ENCODE measurements around the gene GRB7. TPM values are rescaled to one million over a fixed set of nuclear protein-coding genes. Genes with fewer than 3 reads are reported as not detected.

GRB7 gene
- total and polyA plus RNA-seq, 2 experiments from 2014 or later, result 22.8 to 29.4 TPM

- peaks cover 54% of the 10 kb centered on the region for H4K20me1 ChIP-seq (ENCODE audit: insufficient read depth, poor library complexity, severe bottlenecking)
- peak overlapping the region; percentile 88 for H3K4me3 ChIP-seq
- TF ChIP-seq, protein P1, sequence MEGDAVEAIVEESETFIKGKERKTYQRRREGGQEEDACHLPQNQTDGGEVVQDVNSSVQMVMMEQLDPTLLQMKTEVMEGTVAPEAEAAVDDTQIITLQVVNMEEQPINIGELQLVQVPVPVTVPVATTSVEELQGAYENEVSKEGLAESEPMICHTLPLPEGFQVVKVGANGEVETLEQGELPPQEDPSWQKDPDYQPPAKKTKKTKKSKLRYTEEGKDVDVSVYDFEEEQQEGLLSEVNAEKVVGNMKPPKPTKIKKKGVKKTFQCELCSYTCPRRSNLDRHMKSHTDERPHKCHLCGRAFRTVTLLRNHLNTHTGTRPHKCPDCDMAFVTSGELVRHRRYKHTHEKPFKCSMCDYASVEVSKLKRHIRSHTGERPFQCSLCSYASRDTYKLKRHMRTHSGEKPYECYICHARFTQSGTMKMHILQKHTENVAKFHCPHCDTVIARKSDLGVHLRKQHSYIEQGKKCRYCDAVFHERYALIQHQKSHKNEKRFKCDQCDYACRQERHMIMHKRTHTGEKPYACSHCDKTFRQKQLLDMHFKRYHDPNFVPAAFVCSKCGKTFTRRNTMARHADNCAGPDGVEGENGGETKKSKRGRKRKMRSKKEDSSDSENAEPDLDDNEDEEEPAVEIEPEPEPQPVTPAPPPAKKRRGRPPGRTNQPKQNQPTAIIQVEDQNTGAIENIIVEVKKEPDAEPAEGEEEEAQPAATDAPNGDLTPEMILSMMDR (IDR thresholded peaks at IDR 0.05; ENCODE audit: poor library complexity), result no peak
- TF ChIP-seq EZH2 (IDR thresholded peaks at IDR 0.05; ENCODE audit: borderline replicate concordance), result no peak
- no peak for TF ChIP-seq EZH2phosphoT487 (IDR thresholded peaks at IDR 0.05; ENCODE audit: low read depth, severe bottlenecking, unreplicated experiment)
- no peak overlapping the region for H2AFZ ChIP-seq
- peak overlapping the region; percentile 88 for H3K4me2 ChIP-seq
- no peaks in the 10 kb centered on the region for H3K27me3 ChIP-seq
- H3K36me3 ChIP-seq (replicated peaks; ENCODE audit: insufficient read depth, low read depth), result no peaks in the 10 kb centered on the region
- peaks cover 55% of the 10 kb centered on the region for H3K4me1 ChIP-seq (ENCODE audit: insufficient read depth)
- no peaks in the 10 kb centered on the region for H3K9me3 ChIP-seq (ENCODE audit: low read depth)
- no peaks in the 10 kb centered on the region for H3K9me2 ChIP-seq (replicated peaks; ENCODE audit: insufficient read depth)
- no peak overlapping the region for H3K27ac ChIP-seq
- peaks cover 83% of the 10 kb centered on the region for H3K79me2 ChIP-seq
- no peak for DNase-seq (ENCODE audit: low spot score)
- 76% methylated on average over 4 of the region's 4 CpGs for WGBS (ENCODE audit: low lambda C conversion rate, missing lambda C conversion rate)
Measured at GRCh38 chr17:39701784-39702422, 35.8 kb upstream of the GRB7 start.

DNA sequence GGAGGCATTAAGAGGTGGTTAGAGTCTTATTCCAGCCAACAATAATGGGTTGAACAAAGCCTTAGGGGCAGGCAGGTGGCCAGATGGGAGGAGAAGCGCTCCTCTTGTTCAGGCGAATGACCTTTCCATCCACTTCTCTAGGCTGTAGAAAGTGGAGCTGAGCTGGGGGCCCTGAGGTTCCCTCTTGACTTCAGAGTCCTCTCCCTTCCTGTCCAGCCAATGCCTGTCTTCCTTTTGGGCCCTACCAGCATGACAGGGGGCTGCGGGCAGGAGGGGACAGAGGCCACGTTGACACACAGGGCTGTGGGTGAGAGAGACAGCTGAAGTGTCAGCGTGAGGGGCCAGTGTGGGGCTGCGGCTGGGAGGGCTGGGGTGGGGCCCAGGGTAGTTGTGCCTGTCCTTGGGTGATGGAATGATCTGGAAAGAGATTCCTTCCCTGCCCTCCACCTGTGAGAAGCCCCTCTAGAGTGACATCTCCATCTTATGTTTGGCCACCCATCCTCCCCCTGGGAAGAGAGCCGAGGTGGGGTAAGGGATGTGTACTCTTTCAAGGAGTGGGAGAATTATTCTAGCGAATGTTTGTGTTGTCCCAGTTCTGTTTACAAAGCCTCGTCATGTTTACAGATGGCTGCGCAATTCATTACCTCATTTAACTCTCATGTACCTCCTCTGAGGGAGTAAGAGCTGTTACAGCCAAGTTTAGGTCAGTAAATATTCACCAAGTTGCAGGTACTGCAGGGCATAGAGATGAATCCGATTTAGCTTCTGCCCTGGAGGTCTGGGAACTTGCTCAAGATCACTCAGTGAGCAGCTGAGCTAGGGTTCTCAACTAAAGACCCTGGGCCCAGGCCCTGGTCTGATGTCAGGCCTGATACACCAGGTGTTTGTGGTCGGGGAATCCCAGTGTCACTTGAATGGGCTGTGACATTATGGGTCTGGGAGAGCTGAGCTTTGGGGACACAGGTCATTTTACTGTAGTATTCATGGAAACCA lies 34.5 kb upstream of the GRB7 start:
- DNase-seq (ENCODE audit: low spot score), result no peak
- H3K27ac ChIP-seq, result peak overlapping the region; percentile 43
- H3K4me3 ChIP-seq, result no peak overlapping the region
- H3K9me3 ChIP-seq (ENCODE audit: low read depth), result no peaks in the 10 kb centered on the region
- TF ChIP-seq, protein P1 (IDR thresholded peaks at IDR 0.05; ENCODE audit: poor library complexity), result no peak
- TF ChIP-seq EZH2phosphoT487 (IDR thresholded peaks at IDR 0.05; ENCODE audit: low read depth, severe bottlenecking, unreplicated experiment), result no peak
- no peak for TF ChIP-seq EZH2 (IDR thresholded peaks at IDR 0.05; ENCODE audit: borderline replicate concordance)
- no peak overlapping the region for H2AFZ ChIP-seq
- no peaks in the 10 kb centered on the region for H3K27me3 ChIP-seq
- H3K36me3 ChIP-seq (replicated peaks; ENCODE audit: insufficient read depth, low read depth), result no peaks in the 10 kb centered on the region
- peak overlapping the region; percentile 88 for H3K4me2 ChIP-seq
- 43% methylated on average over 12 of the region's 12 CpGs for WGBS (ENCODE audit: low lambda C conversion rate, missing lambda C conversion rate)
- peaks cover 58% of the 10 kb centered on the region for H4K20me1 ChIP-seq (ENCODE audit: insufficient read depth, poor library complexity, severe bottlenecking)
- H3K4me1 ChIP-seq (ENCODE audit: insufficient read depth), result peaks cover 55% of the 10 kb centered on the region
- H3K79me2 ChIP-seq, result peaks cover 86% of the 10 kb centered on the region
- H3K9me2 ChIP-seq (replicated peaks; ENCODE audit: insufficient read depth), result no peaks in the 10 kb centered on the region

DNA sequence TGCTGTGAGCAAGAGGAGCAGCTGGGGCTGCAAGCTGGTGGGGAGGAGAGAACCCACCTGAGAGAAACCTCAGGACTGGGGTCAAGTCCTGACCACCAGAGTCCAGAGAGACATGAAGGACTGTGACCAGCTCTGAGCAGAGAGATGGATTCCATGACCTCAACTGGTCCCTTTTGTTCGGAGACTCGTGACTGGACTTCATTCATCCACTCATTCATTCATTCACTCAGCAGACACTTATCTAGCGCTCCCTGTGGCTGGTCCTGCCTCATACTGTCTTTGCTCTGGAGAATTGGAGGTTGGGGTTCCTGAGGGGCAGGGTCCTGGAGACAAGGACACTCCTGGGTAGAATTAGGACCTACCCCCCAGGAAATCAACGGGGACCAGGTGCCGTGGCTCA lies 33.8 kb upstream of the GRB7 start:
- H4K20me1 ChIP-seq (ENCODE audit: insufficient read depth, poor library complexity, severe bottlenecking), result peaks cover 58% of the 10 kb centered on the region
- H3K79me2 ChIP-seq, result peaks cover 80% of the 10 kb centered on the region
- no peaks in the 10 kb centered on the region for H3K27me3 ChIP-seq
- peaks cover 55% of the 10 kb centered on the region for H3K4me1 ChIP-seq (ENCODE audit: insufficient read depth)
- no peaks in the 10 kb centered on the region for H3K36me3 ChIP-seq (replicated peaks; ENCODE audit: insufficient read depth, low read depth)
- WGBS (ENCODE audit: low lambda C conversion rate, missing lambda C conversion rate), result 93% methylated on average over 5 of the region's 5 CpGs
- peak overlapping the region; percentile 43 for H3K27ac ChIP-seq
- no peaks in the 10 kb centered on the region for H3K9me2 ChIP-seq (replicated peaks; ENCODE audit: insufficient read depth)
- H3K9me3 ChIP-seq (ENCODE audit: low read depth), result no peaks in the 10 kb centered on the region
- TF ChIP-seq, protein P1 (IDR thresholded peaks at IDR 0.05; ENCODE audit: poor library complexity), result no peak
- TF ChIP-seq EZH2phosphoT487 (IDR thresholded peaks at IDR 0.05; ENCODE audit: low read depth, severe bottlenecking, unreplicated experiment) (no peak), EZH2 (IDR thresholded peaks at IDR 0.05; ENCODE audit: borderline replicate concordance) (no peak)
- H3K4me3 ChIP-seq, result no peak overlapping the region
- H3K4me2 ChIP-seq, result peak overlapping the region; percentile 88
- no peak overlapping the region for H2AFZ ChIP-seq
- DNase-seq (ENCODE audit: low spot score), result no peak

All from hepatocyte (in vitro differentiated cells).